D721Med (cell line): ENCODE results near the gene KNL1.

ENCODE experiments used
- DNase-seq: peaks from one replicate; pipeline ENCODE4 v3.0.0; 2011; ENCODE audit warnings: low spot score; ENCODE audit not compliant: insufficient read length
- FAIRE-seq: peaks from 2 replicates; lab custom pipeline; 2011; peaks lifted over from hg19 to GRCh38; lab: Jason Lieb, UNC
- TF ChIP-seq, protein P1 (sequence below): IDR thresholded peaks from 2 replicates; pipeline ENCODE4 v1.5.1; 2012; ENCODE audit warnings: mild to moderate bottlenecking, control low read depth; ENCODE audit not compliant: insufficient read depth; ENCODE audit errors: missing control alignments

Gene KNL1

DNA sequence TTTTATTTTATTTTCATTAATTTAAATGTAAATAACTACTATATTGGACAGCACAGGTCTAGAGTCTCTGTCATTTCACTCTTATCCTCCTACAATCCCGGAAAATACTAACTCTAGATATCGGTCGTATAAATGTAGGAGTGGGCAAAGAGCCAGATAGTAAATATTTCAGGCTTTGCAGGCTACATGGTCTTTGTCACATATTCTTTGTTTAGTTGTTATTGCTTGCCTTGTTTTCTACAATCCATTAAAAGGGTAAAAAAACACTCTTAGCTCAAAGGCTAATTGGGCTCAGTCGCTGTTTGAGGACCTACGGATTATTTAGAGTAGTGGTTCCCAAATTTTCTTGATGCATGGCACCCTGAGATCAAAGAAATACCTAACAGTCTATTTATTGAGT is 1.7 kb downstream of the KNL1 start:
- FAIRE-seq: no peak
- no peak for DNase-seq
- TF ChIP-seq, protein P1, sequence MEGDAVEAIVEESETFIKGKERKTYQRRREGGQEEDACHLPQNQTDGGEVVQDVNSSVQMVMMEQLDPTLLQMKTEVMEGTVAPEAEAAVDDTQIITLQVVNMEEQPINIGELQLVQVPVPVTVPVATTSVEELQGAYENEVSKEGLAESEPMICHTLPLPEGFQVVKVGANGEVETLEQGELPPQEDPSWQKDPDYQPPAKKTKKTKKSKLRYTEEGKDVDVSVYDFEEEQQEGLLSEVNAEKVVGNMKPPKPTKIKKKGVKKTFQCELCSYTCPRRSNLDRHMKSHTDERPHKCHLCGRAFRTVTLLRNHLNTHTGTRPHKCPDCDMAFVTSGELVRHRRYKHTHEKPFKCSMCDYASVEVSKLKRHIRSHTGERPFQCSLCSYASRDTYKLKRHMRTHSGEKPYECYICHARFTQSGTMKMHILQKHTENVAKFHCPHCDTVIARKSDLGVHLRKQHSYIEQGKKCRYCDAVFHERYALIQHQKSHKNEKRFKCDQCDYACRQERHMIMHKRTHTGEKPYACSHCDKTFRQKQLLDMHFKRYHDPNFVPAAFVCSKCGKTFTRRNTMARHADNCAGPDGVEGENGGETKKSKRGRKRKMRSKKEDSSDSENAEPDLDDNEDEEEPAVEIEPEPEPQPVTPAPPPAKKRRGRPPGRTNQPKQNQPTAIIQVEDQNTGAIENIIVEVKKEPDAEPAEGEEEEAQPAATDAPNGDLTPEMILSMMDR: no peak

DNA sequence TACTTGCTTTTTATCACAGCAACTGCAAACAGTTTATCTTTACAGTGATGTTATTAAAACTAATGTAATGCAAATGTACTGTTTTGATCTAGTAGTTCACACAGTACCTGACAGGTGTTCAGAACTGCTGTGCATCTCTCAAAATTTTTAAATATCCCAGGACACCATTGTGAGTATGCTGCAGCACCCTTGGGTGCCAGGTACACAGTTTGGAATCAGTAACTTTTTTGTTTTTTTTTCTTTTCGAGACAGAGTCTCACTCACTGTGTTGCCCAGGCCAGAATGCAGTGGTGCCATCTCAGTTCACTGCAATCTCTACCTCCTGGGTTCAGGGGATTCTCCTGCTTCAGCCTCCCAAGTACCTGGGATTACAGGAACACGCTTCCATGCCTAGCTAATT is 3.0 kb downstream of the KNL1 start:
- FAIRE-seq: no peak

DNA sequence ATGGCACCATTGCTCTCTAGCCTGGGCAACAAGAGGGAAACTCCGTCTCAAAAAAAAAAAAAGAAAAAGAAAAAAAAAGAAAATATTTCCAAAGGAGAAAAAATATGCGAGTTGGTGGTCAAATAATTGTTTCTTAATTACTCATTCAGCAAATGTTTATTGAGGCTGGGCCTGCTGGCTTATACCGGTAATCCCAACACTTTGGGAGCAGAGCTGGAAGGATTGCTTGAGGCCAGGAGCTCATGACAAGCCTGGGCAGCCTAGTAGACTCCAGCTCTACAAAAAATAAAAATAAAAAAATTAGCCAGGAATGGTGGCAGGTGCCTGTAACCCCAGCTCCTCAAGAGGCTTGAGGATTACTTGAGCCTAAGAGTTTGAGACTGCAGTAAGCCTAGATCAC is 4.1 kb downstream of the KNL1 start:
- TF ChIP-seq, protein P1: no peak
- no peak for FAIRE-seq
- DNase-seq: no peak

More for the DNA sequence above, 3.0 kb downstream of the KNL1 start:
- TF ChIP-seq, protein P1: no peak
- DNase-seq: no peak

DNA sequence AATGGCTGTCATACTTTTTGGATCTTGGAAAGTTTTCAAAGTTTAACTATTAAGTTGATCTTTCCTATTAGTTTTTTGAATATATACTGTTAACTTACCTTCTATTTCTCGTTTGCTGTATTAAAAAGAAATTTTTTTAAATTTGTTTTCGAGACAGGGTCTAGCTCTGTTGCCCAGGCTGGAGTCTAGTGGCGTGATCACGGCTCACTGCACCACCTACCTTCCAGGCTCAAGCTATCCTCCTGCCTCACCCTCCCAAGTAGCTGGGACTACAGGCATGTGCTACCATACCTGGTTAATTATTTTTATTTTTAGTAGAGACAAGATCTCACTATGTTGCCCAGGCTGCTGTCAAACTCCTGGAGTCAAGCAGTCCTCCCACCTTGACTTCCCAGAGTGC is 4.6 kb downstream of the KNL1 start:
- TF ChIP-seq, protein P1: no peak
- DNase-seq (no peak), FAIRE-seq (no peak)

DNA sequence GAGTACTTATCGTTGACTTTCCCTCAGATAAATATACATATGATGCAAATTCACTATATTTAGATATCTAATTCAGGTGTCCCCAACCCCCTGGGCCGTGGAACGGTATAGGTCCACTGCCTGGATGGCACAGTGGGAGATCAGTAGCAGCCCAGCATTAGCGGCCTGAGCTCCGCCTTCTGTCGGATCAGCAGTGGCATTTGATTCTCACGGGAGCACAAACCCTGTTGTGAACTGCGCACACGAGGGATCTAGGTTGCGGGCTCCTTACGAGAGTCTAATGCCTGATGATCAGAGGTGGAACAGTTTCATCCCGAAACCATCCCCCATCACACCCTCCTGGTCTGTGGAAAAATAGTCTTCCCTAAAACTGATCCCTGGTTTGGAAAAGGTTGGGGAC is 6.9 kb downstream of the KNL1 start:
- FAIRE-seq: no peak

DNA sequence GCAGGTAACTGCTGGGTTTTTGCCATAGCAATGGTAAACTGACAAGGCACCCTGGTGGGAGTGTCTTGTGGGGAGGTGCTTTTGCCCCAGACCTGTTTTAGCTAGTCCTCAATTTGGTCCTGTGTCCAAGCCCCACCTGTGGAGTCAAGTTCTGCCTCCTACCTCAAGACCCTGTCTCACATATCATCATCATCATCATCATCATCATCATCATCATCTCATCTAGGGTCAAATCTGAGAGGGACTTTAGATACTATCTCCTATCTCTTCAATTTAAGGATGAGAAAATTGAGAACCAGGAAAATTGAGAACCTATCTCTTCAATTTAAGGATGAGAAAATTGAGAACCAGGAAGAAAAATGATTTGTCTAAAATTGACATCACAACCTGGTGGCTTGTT is 9.9 kb downstream of the KNL1 start:
- DNase-seq (no peak), FAIRE-seq (no peak)
- TF ChIP-seq, protein P1: no peak

More for the DNA sequence above, 6.9 kb downstream of the KNL1 start:
- TF ChIP-seq, protein P1: no peak
- no peak for DNase-seq

DNA sequence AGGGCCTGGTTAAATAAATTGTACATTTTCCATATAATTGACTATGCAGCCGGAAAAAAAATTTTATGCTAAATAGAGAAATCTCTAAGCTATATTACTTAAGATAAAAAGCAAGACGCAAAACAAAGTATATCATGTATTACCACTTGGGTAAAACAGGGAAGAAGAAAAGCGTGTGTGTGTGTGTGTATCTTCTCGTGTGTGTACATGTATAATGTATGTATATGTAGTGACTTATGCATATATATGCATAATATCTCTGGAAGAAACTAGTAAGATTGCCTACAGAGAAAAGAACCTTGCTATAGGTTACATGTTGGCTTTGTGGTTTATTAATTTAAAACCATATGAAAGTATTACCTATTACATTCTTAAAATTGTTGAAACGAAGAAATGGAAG is 19.0 kb downstream of the KNL1 start:
- DNase-seq: no peak
- TF ChIP-seq, protein P1: no peak

More for the DNA sequence above, 19.0 kb downstream of the KNL1 start:
- no peak for FAIRE-seq
